Fibroblast of gingiva (primary cell): ENCODE measurements around the gene RETREG3.
"Not testable (repeated sequence)": the region's sequence is repeated elsewhere in the genome, so short reads cannot be mapped to it uniquely, and the experiment has no call there.

Source experiments
- DNase-seq: peaks from one replicate; pipeline ENCODE4 v3.0.0-alpha.2; 2011; ENCODE audit warnings: low read depth

The RETREG3 gene, protein sequence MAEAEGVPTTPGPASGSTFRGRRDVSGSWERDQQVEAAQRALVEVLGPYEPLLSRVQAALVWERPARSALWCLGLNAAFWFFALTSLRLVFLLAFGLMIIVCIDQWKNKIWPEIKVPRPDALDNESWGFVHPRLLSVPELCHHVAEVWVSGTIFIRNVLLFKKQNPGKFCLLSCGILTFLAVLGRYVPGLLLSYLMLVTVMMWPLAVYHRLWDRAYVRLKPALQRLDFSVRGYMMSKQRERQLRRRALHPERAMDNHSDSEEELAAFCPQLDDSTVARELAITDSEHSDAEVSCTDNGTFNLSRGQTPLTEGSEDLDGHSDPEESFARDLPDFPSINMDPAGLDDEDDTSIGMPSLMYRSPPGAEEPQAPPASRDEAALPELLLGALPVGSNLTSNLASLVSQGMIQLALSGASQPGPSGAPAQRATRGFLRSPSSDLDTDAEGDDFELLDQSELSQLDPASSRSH

DNA sequence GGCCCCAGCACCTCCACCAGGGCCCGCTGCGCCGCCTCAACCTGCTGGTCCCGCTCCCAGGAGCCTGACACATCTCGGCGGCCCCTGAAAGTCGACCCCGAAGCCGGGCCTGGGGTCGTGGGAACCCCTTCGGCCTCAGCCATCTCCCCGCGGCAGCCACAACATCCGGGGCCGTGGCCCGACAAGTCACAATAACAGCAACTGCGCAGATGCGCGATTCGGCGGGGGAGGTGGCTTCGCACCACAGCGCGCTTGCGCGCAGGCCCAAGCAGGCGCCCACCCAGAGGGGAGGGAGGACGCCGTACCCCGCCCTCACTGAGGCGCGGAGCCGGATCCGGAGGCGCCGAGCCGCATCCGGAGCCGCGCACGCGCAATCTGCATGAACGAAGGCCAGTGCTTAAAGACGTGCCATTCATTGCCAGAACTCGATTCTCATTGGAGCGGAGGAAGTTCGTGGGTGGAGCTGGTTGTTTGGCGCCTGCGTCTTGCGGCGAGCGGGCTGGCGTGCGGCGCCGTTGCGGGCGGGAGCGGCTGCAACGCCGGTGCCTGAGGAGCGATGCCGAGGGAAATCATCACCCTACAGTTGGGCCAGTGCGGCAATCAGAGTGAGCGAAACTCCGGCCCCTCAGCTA, at the start of gene RETREG3, which contains the start of gene TUBG1:
Gene RETREG3, minus strand, starts transcription at position 193 of the 632 bp plus-strand sequence. Its CDS starts 50 bp downstream, at position 143.
Gene TUBG1, plus strand, starts transcription at position 502 of the 632 bp plus-strand sequence. Its CDS starts 55 bp downstream, at position 557.
- DNase-seq: peak; percentile 99

DNA sequence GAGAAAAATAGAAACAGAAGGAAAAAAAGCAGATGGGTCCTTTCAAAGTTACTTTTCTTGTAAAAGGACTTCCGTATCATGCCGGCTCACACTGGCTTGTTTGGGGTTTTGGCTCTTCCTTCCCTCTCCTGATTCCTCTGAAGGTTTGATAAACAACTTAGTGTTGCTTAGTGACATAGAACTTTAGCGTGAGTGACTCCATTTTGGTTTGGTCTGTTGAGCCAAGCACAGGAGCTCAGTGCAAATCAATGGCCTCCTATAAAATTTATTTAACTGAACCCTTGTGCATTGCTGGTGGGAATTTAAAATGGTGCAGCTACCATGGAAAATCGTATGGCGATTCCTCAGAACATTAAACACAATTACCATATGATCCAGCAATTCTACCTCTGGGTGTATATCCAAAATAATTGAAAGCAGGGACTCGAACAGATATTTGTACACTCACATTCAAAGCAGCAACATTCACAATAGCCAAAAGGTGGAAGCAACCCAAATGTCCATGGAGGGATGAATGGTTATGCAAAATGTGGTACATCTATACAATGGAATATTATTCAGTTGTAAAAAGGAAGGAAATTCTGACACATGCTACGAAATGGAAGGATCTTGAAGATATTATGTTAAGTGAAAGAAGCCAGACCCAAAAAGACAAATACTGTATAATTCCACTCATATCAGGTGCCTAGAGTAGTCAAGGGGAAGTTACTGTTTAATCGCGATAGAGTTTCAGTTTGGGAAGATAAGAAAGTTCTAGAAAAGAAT, 48.8 kb upstream of the RETREG3 start:
- DNase-seq: no peak

DNA sequence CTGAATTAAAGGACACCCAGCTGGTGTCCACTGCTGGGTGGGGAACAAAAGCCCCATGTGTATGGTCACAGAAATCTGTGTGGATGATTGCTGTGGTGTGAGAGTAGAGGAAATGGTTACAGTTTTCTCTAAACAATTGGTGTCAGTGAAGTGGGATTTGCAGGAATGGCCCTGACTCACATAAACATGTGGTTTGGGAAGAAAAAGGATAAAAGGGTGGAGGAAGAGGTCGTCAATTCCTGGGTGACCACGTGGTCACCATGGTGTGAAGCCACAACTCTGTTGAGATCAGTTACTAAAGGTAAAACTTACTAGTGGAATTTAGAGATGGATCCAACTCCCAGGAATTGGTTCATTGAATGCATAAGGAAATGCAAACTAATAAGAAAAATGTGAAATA, 46.4 kb upstream of the RETREG3 start:
- no peak for DNase-seq

DNA sequence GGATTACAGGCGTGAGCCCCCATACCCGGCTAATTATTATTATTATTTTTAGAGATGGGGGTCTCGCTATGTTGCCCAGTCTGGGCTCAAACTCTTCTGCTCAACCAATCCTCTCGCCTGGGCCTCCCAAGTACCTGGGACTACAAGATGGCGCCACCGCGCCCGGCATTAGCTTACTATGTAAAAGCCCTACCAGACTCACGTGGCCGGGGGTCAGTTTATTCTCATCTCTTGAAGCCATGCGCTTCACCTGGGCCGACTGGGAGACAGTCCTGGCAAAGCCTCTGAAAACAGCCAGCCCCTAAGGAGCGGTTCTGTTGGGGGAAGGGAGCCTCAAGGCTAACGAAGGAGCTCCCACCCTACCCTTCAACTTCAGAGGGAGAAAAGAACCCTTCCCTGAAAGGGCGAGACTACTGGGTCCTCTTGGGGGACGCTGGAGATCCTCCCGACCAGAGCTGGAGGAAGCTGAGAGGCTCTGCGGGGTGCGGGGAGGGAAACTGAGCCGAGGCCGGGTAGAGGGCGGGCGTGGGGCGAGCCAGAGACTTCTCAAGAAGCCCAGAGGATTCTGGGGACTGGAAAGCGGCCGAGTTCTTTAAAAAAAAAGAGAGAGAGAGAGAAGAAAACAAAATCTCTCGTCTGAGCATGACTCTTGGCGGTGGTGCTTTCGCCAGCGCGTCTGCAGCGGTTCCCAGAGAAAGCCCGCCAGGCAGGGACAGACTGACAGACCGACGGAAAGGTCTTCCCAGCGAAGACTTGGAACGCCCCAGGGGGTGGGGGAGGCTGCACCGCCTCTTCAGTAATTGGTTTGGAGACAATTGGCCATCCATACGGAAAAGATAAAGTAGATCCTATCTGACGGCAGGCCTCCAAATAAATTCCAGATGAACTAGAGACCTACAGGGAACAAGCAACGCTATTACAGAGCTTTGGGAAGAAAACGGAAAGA, 44.3 kb upstream of the RETREG3 start:
- peak; percentile 79 for DNase-seq

DNA sequence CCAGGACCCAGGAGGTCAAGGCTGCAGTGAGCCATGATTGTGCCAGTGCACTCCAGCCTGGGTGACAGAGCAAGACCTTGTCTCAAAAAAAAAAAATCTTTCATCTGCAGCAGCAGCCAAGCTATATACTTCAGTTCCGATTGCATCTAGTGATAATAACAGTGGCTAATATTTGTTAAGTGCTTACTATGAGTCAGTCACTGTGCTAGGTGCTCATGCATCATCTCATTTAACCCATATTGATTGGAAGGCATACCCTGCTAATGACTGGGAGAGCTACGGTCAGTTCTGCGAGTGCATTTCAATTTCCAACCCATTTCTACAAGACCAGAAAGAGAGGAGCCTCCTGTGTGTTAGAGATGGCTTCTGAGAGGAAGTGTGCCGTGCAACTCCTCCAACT, 42.2 kb upstream of the RETREG3 start:
- DNase-seq: no peak

DNA sequence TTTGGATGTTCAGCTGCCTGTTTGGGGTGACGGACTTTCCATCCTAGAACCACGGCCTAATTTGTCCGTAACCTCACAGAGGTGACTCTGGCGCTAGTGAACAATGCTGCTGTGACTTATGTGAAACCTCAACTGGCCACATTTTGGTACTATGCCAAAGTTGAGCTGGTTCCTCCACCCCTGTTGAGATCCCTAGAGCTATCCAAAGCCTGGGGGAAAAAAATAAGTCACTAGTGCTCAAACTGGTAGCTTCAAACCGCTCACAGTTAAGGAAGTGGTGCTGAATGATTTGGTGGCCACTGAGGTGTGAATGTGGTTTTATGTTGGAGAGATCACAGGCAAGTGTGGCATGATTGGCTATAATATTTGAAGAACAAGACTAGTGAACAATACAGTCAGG, 38.6 kb upstream of the RETREG3 start:
- no peak for DNase-seq

DNA sequence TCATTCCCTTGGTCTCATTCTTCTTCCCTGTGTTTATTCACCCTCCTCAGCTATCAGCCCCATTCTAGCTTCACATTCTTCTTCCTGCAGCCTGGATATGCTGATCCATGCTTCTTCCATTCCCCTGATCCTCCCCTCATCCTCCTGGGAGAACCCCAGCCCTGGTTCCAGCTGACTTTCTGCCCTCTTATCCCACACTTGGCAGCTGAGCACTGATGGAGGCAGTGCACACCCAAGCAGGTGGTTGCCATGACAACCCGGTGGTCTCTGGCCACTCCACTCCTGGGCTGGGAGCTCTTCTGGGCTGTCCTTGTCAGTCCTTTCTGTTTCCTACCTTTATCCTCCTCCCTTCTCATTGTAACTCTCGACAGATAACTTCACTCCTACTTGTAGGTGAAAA, 33.2 kb upstream of the RETREG3 start:
- DNase-seq: no peak

DNA sequence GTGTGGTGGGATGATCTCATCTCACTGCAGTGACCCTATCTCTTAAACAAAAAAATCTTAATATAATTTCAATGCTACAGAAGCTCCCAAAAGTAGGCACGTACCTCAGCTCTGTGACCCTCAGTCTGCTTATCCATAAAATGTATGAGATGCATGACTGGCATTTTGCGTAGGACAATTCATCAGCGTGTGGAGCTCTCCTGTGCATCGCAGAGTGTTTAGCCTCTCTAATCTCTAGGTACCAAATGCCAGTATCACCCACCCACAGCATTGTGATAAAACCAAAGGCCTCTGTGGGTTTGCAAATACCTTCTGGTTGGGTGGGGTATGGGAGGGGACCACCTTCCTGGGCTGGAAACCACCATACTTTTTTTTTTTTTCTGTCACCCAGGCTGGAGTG, 30.9 kb upstream of the RETREG3 start:
- no peak for DNase-seq

DNA sequence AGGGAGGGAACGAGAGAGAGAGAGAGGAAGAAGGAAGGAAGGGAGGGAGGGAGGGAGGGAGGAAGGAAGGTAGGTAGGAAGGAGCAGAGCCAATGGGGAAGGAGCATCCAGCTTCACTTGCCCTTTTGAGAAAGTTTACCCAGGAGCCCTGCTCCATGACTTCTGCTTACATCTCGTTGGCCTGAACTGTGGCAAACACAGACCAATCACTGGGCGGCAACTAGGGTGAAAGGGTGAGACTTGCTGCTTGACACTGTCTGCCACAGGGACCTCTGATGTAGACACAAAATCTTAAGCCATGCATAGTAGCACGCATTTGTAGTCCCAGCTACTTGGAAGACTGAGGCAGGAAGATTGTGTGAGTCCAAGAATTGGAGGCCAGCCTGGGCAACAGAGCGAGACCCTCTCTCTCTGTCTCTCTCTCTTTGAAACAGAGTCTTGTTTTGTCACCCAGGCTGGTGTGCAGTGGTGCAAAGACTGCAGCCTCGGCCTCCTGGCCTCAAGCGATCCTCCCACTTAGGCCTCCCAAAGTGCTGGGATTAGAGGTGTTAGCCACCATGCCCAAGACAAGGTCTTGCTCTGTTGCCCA, 30.4 kb upstream of the RETREG3 start:
- no peak for DNase-seq

DNA sequence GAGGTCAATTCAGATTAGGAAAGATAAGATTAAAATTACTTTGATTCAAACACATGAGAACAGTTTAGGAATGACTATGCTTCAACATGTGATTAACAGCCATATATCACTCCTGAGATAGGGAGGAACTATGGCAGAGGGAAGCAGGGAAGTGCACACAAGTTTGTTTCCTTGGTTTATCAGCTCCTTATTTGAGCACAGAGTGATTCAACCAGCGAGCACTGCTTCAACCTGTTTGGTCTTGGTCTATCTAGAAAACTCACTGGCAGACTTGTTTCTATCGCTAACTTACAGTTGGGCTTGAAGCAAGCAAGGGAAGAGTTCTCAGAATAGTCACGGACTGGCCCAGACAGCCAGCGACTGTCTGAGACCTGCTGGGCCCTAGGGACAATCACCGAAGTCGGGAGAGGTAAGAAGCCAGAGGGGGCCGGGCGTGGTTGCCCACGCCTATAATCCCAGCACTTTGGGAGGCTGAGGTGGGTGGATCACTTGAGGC, 23.8 kb upstream of the RETREG3 start:
- DNase-seq: no peak

DNA sequence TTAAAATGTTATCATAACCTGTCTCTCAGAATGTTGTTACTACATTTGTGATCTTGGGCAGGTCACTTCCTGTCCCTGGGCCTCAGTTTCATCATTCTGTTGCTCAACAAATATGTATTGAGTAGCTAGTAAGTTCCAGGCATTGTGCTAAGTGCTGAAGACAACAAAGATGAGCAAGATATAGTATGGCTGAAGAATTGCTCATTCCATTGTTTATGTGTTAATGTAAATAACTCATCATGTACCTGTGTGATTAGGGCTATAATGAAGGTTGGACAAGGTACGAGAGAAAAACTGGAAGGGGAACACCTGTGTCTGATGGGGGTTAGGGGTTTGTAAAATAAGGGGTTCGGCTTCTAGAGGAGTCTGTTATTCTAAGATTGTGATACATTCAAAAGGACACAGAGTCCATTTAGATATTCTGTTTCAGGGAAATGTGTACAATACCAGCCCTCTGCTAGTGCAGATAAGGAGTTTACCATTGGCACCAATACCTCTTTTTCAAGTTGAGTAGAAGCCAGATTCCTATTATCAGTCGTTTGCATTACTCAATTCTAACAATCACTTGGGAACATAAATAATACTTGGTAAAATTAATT, 20.3 kb upstream of the RETREG3 start:
- no peak for DNase-seq

DNA sequence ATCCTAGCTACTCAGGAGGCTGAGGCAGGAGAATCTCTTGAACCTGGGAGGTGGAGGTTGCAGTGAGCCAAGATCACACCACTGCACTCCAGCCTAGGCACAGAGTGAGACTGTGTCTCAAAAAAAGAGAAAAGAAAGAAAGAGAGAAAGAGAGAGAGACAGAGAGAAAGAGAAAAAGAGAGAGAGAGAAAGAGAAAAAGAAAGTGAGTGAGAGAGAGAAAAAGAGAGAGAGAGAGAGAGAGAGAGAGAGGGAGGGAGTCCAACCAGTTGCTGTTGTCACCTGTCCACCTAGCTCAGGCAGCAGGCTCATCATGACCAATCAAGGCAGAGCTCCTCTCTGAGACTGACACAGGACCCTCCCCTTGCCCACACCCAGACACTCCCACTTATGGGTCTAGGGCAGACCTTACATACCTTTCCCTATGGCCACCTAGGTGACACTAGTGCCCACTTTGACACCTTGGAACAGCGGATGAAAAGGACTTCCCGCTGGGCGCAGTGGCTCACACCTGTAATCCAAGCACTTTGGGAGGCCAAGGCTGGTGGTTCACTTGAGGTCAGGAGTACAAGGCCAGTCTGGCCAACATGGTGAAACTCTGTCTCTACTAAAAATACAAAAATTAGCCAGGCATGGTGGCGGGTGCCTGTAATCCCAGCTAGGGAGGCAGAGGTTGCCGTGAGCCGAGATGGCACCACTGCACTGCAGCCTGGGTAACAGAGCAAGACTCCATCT, 18.0 kb upstream of the RETREG3 start:
- not testable (repeated sequence) for DNase-seq

DNA sequence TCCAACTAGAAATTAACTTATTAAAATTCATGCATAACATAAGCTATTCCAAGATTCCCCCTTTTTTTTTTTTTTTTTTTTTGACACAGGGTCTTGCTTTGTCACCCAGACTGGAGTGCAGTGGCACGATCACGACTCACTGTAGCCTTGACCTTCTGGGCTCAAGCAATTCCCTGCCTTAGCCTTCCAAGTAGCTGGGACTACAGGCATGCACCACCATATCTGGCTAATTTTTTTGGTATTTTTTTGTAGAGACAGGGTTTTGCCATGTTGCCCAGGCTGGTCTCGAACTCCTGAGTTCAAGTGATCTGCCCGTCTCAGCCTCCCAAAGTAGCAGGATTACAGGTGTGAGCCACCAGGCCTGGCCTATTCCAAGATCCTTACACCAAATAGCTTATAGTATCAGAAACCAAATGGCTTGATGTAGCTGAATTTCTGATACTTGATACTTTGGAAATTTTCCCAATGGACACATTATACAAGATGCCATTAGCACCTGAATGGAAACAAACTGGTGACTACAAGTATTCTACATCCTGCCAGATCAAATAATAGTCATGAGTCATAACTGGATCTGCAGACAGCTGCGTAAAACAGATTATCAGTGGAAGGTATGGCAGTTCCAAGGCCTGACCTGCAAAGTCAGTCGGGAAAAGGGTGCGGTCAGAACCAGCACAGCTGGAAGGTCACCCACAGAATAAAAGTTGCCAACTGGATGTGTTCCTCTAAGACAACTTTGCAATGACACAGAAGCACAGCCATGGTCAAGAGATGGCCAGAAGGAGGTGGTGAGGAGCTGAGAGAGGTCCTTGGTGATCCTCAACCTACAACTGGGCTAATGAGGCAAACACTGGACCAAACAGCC, 14.8 kb upstream of the RETREG3 start:
- DNase-seq: no peak

DNA sequence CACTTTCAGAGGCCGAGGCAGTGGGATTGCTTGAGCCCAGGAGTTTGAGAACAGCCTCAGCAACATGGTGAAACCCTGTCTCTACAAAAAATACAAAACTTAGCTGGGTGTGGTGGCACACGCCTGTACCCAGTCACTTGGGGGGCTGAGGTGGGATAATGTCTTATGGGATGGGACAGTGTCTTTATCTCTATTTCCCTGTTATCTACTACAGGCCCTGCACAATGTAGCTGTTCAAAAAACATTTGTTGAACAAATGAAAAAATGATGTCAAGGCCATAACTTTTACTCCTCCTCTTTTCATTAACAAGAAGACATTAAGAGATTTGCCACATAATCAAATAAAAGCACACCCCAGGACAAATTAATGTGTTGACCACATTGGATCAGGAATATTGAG, 14.1 kb upstream of the RETREG3 start:
- no peak for DNase-seq

DNA sequence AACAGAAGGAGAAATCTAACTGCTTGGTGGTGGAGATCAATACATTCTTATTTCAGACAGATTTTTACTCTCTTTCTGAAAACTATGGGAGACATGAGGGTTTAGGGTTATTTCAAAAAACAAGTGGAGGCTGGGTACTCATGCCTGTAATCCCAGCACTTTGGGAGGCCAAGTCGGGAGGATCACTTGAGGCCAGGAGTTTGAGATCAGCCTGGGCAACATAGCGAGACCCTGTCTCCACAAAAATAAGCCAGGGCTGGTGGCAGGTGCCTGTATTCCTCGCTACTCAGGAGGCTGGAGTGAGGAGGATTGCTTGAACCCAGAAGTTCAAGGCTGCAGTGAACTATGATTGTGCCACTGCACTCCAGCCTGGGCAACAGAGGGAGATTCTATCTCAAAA, 12.8 kb upstream of the RETREG3 start:
- not testable (repeated sequence) for DNase-seq

DNA sequence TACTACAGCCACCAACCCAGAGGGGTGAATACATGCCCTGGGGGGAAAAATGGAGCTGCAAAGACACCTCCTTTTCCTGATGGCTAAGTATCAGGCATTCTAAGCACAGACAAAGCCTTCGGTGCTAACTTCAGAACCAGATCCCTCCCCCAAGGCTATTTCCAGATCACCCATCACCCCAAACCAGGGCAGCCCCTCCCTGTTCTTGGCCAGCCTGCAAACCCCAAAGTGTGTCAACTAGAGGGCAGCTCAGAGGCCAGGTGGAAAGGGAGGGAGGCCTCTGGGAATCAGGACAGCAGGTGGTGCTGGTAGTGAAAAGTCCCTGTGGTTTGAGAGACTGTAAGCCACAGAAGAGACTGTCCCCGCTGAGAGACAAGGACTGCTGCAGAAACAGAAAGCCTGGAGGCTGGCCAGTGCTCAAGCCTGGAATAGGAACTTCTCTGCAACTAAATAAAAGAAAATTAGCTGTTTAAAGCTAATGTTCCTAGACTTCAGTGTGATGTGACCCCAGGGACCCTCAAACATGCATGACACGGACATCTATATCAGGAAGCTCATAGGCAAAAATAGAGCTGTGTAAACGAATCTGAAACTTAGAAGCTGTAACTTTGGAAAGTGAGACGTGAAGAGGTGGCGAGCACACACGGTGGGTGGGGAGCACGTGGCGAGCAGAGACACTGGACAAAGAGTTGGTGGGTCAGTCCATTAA, 9.4 kb upstream of the RETREG3 start:
- no peak for DNase-seq

DNA sequence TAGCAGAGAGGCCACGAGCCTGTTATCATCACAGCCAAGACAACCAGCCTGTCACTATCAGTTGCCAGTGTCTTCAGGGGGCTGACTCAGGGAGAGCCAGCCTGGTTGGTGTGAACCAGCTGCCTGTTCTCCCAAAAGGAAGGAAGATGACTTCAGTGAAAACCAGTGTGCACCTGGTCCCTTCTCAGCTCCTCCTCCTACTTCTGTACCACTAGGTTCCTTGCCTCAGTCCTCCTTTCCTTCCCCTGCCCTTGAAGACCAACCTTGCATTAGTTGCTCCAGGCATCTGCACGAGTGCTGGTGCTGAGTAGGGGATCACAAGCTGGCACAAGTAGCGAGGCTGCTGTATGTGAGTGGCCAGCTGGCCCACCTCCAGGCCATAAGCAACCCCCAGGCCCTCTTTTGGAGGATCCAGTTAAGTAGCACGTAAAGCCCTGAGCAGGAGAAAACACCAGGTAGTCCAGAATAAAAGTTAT, 8.8 kb upstream of the RETREG3 start:
- DNase-seq: no peak

DNA sequence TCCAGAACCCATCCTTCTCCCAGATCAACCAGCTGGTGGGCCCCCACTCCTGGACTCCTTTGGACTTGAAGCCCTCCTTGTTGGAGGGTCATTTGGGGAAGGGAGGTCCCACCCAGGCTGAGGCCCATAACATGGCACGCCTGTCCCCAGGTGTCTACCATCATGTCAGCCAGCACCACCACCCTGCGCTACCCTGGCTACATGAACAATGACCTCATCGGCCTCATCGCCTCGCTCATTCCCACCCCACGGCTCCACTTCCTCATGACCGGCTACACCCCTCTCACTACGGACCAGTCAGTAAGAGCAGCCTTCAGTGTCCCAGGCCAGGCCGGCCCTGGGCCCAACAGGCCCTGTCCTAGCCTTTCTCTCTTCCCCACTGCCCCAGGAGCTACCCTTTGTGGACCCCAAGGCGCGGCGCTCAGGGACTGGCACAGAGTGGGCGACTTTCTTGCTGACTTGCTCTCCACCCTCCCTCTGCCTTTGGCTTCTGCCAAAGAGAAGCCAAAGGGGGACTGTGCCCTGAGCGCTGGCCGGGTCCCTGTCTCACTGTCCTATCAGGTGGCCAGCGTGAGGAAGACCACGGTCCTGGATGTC, 4.6 kb upstream of the RETREG3 start:
- DNase-seq: no peak
